Measurements from ENCODE around the gene SLC26A8. TPM values are rescaled to one million over a fixed set of nuclear protein-coding genes. Genes with fewer than 3 reads are reported as not detected.

The SLC26A8 gene
- total and polyA plus RNA-seq, 4 donors = 0.03 to 0.33 (median 0.18) TPM

GRCh38 chr6:35977308-35977707, 47.1 kb downstream of the SLC26A8 start:
- TF ChIP-seq RXRA (IDR thresholded peaks at IDR 0.05) (peak in 1 of 2 donors; percentile 12), HNF4A (conservative IDR thresholded peaks at IDR 0.05) (peak in 1 of 2 donors; percentile 11), YY1 (IDR thresholded peaks at IDR 0.05) (peak; percentile 74), FOXA2 (IDR thresholded peaks at IDR 0.05) (no peak)
- H3K4me1 ChIP-seq (ENCODE audit: control insufficient read depth in 4 of 4, insufficient read depth in 4 of 4, low read length in 3 of 4) = peaks cover 6 to 17% (median 10%) of the 10 kb centered on the region in 4 donors
- H3K36me3 ChIP-seq (ENCODE audit: control insufficient read depth in 4 of 4, insufficient read depth in 3 of 4, low read depth in 1 of 4, low read length in 3 of 4) = no peaks in the 10 kb centered on the region
- no peaks in the 10 kb centered on the region for H3K27me3 ChIP-seq (ENCODE audit: control insufficient read depth in 4 of 4, insufficient read depth in 4 of 4, low read length in 3 of 4)
- H3K27ac ChIP-seq (ENCODE audit: low read depth in 1 of 2, low read length in 2 of 2) = peak overlapping the region in 1 of 2 donors; percentile 25
- H3K4me3 ChIP-seq (ENCODE audit: low read depth in 1 of 3, low read length in 3 of 3) = no peak overlapping the region
- peak overlapping the region in 1 of 2 donors; percentile 22 for H3K9ac ChIP-seq (ENCODE audit: low read depth in 1 of 2, low read length in 2 of 2)
- H3K9me3 ChIP-seq (ENCODE audit: control insufficient read depth in 4 of 4, low read length in 3 of 4) = no peaks in the 10 kb centered on the region
- 45% methylated on average over 4 of the region's 4 CpGs for WGBS
- DNase-seq (ENCODE audit: low spot score) = no peak

- Histone ChIP-seq H3K4me3 (ENCODE audit: low read depth in 1 of 3, low read length in 3 of 3) (no peak overlapping the region), H3K9ac (ENCODE audit: low read depth in 1 of 2, low read length in 2 of 2) (no peak overlapping the region), H3K9me3 (ENCODE audit: control insufficient read depth in 4 of 4, low read length in 3 of 4) (no peaks in the 10 kb centered on the region), H3K27me3 (ENCODE audit: control insufficient read depth in 4 of 4, insufficient read depth in 4 of 4, low read length in 3 of 4) (no peaks in the 10 kb centered on the region), H3K4me1 (ENCODE audit: control insufficient read depth in 4 of 4, insufficient read depth in 4 of 4, low read length in 3 of 4) (peaks cover 6 to 18% (median 10%) of the 10 kb centered on the region in 4 donors), H3K36me3 (ENCODE audit: control insufficient read depth in 4 of 4, insufficient read depth in 3 of 4, low read depth in 1 of 4, low read length in 3 of 4) (no peaks in the 10 kb centered on the region), H3K27ac (ENCODE audit: low read depth in 1 of 2, low read length in 2 of 2) (peak overlapping the region; percentile 68 to 82)
- DNase-seq (ENCODE audit: low spot score) = peak; percentile 42
- WGBS = 42% methylated on average over 9 of the region's 9 CpGs
- TF ChIP-seq NR2F2 (IDR thresholded peaks at IDR 0.05) = peak; percentile 37
- peak; percentile 95 for TF ChIP-seq YY1 (IDR thresholded peaks at IDR 0.05)
- TF ChIP-seq EGR1 (IDR thresholded peaks at IDR 0.05; ENCODE audit: low read depth in 2 of 2) = peak in 1 of 2 donors; percentile 53
- TF ChIP-seq HNF4A (conservative IDR thresholded peaks at IDR 0.05) = peak; percentile 89 to 95
- peak; percentile 54 to 58 for TF ChIP-seq RAD21 (IDR thresholded peaks at IDR 0.05)
- TF ChIP-seq ZBTB33 (IDR thresholded peaks at IDR 0.05) = peak; percentile 88
- no peak for TF ChIP-seq TAF1 (conservative IDR thresholded peaks at IDR 0.05)
- TF ChIP-seq MAX (IDR thresholded peaks at IDR 0.05) = peak; percentile 78
- peak; percentile 99 for TF ChIP-seq SP1 (IDR thresholded peaks at IDR 0.05)
- no peak for TF ChIP-seq CTCF (IDR thresholded peaks at IDR 0.05; ENCODE audit: low read depth, low read length, missing input control)
- peak; percentile 92 for TF ChIP-seq REST (IDR thresholded peaks at IDR 0.05)
- TF ChIP-seq ATF3 (IDR thresholded peaks at IDR 0.05) = peak; percentile 87
- peak; percentile 72 for TF ChIP-seq FOXA2 (IDR thresholded peaks at IDR 0.05)
- TF ChIP-seq RXRA (IDR thresholded peaks at IDR 0.05) = peak; percentile 96 to 97
- TF ChIP-seq FOXA1 (IDR thresholded peaks at IDR 0.05) = peak; percentile 80
- TF ChIP-seq HNF4G (IDR thresholded peaks at IDR 0.05) = peak; percentile 80
- TF ChIP-seq JUND (IDR thresholded peaks at IDR 0.05) = peak; percentile 86 to 93
- TF ChIP-seq GABPA (IDR thresholded peaks at IDR 0.05 in 1 of 2, conservative IDR thresholded peaks at IDR 0.05 in 1 of 2) = peak in 1 of 2 donors; percentile 45
Measured at GRCh38 chr6:35973670-35974222, 50.7 kb downstream of the SLC26A8 start.

Data from liver (tissue), 9 donors.